Stimulated activated CD4-positive, alpha-beta T cell treated with anti-CD3 and anti-CD28 coated beads, Interleukin-1b, Interleukin-23, amount 100 ng/mL, for 4 hours (primary cell): ENCODE results near the gene RPTOR.

Experiments
- DNase-seq, 2 donors: peaks; one replicate each; pipeline ENCODE4 v3.0.0-alpha.2; 2020; ENCODE audit warnings: low read depth in 2 of 2

RPTOR gene

DNA sequence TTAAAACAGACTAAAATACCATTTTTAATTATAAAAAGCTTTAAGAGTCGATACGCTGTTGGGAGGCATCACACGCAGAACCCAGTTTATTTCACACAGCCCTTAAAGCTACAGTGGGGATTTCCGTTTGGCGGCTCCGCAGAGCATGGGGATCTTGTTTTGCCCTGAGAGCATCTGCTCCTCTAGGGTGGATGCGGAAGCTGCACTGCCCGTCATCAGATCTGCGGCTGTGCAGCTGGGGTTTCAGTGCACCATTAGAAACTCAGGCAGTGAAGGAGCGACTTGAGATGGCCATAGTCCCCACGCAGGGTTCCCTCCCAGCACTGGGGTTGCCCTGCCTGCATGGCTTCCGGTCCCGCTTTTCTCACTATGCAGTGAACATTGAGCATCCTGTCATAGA is 384.8 kb downstream of the RPTOR start:
- no peak for DNase-seq

DNA sequence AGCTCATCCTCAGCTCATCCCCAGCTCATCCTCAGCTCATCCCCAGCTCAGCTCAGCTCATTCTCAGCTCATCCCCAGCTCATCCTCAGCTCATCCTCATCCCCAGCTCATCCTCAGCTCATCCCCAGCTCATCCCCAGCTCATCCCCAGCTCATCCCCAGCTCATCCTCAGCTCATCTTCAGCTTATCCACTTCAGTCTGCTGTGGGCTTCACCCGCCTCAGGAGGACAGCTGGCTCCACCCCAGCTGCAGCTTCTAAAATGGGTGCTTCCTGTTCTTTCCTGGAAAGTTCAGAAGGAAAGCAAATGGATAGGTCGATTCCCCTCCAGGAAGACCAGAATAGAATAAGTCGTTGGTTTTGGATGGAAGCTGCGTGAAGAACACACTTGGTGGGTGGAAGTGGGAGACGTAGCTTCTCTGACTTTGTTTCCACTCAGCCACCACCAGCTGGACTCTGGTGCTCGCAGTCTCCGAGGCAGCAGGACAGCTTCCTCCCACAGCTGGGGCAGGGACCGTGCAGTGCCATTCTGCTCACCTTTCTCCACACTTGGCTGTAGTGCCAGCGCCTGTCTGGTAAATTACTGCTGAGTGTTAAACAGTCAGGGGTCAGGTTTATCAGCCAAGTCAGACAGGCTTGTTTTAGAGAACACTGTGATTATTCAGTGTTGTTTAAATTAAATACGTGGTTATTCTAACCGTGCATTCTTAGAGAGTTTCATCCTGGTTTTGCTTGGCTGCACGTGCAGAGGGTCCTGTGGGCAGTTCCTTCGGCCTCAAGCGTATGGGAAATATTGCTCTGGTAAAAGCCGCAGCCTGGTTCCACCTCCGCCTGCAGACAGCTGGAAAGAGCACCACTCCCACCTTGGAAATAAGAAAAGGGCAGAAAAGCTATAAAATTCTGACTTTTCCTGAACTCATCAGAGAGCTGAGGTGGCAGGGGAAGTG is 386.0 kb downstream of the RPTOR start:
- no peak for DNase-seq

DNA sequence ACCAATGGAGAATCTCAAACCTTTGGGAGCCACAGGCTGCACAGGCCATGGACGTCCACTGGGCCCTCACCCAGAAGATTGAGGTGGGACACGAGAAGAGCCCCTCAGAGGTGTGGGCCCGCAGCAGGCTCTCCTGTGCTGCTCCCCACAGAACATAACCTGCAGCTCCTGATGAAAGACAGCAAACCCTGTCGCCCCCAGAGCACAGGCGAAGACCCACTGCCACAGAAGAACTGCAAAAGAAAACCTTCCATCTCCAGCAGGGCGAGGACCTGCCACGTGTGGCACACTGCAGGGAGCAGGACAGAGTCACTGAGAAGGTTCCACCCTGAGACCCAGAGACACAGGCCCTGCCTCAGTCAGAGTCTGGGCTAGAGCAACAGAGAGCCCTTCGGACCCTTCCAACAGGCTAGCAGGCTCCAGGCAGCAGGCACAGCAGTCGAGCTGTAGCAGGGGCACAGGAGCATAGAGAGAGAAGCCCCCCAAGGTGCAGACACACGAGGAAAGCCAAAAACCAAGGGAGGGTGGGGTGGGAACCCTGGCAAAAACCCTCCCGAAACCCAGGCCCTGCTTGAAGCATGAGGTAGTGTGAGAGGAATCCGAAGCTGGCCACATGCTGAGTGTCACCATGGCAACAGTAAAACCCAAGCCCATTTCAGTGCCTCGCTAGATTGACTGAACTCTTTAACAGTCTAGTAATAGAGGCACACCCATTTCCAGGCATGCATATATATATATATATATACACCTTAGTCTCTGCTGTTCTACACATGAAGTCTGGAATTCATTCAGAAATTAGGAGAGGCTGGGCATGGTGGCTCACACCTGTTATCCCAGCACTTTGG is 387.0 kb downstream of the RPTOR start:
- no peak for DNase-seq

DNA sequence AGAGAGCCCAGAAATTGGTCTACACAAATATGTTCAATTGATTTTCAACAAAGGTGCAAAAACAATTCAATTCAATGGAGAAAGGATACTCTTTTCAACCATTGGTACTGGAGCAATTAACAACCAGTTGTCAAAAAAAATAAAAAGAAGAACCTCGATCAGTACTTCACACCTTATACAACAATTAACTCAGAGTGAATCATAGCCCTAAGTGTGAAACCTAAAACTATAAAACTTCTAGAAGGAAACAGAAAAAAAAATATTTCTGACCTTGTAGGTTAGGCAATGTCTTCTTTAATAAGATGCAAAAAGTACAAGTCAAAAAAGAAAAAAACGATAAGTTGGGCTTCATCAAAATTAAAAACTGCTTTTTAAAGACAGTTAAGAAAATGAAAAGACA is 390.9 kb downstream of the RPTOR start:
- DNase-seq = no peak

DNA sequence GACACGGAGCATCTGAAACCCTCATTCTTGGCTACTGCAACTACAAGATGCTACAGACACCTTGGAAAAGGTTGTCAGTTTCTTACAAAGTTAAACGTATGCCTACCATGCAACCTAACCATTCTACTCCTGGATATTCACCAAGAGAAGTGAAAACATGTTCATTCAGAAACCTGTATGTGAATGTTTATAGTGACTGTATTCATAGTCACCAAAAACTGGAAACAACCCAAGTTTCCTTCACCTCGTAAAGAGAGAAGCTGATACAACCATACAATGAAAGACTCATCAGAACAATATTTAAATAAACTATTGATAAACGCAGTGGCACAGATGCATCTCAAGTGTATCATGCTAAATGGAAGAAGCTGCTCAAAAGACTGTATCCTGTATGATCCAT is 391.6 kb downstream of the RPTOR start:
- no peak for DNase-seq

DNA sequence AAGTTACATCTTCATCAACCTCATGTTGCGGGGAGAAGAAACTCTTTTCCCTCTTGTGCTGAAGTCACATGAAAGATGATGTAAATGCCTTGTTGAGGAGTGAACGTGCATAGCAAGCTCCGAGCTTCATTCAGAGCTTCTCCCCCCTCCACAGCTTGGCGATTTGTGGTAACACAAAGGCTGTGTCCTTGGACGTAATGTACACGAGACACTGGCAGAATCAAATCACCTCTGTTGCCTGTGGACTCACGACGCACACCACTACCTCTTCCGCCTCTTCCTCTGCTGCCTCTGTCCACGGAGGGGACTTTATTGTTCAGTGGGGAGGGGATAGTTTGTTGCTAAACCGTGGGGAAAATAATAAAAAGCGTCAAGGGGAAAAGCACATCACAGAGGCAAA is 392.1 kb downstream of the RPTOR start:
- DNase-seq = no peak

DNA sequence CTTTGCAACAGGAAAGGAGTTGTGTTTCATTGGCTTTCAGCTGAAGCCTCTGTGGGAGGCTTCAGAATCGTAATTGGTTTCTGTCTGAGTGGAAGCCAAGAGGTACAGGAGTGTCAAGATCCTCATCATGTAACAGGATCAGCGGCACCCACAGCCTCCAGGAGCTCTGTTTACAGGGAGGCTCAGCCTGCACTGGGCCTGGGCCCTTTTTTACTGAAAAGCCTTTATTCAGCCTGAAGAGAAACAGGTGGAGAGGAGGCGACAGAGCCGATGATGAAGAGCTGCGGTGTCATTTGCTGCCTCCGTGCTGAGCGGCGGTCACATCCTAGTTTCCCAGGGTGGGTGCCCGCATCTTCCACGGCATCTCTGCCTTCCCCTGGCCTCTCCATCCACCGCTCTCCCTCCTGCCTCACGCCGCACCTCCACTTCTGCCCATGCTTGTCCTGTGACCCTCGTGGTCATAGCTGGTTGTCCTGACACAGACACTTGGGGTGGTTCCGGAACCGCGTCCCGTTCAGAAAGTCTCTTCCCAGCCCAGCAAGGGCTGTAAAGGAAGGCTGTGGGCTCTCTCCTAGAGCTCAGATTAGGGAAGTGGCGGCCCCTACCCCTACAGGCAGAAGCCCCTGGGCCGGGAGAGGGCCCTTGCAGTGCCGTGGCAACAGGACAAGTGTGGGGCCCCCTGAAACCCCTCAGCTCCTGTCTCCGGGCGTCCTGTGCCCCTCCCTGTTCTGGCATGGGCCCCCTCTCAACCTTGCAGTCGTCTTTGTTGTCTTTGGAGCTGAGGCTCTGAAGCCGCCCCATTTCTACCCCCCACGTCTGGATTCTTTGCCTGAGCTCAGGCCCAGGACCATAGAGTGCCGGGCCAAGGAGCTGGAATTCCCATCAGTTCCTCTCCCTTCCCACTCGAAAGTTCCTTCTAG is 393.1 kb downstream of the RPTOR start:
- no peak for DNase-seq

DNA sequence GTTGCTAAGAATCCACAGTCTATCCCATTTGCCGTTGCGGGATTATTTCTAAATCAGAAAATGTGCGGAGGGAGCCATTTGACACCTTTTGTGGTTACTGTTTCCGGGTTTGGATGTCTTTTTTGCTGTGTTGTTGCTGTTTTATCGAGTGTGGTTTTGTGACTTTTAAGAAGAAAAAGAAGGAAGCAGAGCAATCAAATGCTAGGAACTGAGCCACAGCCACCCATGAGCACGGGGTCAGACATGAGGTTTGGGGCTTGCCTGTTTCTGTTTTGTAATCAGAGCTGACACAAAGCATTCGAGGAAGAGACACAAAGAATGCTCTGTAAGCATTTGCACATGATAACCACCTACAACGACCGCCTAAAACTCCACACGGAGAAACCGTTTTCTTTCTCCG is 393.9 kb downstream of the RPTOR start:
- no peak for DNase-seq

DNA sequence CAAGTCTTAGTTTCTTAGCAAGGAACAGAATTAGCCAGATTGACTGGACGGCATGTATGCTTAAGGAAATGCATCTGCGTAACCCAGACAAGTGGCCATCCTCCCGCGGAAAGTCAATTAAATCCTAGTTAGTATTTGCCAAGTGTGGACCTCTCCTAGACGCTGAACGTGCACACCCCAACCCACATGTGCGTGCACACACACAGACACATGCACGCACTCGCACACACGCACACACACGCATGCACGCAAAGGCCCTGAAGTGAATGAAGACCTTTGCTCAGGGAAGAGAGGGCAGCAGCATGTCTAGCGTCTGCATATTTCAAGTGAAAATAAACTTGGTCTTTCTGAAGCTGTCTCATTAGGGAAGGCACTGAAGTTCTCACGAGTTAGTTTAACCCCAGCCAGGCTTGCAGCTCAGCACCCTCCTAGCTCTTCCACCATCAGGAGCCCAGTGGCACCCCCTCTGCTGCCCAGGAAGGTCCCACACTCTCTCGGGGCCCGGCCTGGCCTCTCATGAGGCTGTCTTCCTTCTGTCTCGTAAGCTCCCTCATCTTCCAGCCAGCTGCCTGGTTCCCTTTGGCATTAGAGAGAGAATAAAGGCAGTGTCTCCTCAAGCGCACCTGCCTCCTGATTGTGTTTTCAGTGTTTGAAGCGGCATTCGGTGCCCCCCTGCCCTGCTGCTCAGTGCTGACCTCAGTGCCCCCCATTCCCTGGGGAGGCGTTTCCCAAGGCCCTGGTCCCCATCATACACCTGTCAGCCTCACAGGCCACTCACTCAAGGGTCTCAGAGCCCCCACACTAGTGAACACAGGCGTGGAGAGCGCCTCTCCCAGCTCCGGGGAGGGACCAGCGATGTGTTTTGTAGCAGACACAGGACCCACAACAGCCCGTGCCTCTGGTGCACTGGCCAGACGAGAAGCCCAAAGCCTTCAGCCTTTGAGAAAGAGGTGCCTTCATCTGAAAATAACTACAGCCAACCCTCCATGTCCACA is 394.8 kb downstream of the RPTOR start:
- no peak for DNase-seq

DNA sequence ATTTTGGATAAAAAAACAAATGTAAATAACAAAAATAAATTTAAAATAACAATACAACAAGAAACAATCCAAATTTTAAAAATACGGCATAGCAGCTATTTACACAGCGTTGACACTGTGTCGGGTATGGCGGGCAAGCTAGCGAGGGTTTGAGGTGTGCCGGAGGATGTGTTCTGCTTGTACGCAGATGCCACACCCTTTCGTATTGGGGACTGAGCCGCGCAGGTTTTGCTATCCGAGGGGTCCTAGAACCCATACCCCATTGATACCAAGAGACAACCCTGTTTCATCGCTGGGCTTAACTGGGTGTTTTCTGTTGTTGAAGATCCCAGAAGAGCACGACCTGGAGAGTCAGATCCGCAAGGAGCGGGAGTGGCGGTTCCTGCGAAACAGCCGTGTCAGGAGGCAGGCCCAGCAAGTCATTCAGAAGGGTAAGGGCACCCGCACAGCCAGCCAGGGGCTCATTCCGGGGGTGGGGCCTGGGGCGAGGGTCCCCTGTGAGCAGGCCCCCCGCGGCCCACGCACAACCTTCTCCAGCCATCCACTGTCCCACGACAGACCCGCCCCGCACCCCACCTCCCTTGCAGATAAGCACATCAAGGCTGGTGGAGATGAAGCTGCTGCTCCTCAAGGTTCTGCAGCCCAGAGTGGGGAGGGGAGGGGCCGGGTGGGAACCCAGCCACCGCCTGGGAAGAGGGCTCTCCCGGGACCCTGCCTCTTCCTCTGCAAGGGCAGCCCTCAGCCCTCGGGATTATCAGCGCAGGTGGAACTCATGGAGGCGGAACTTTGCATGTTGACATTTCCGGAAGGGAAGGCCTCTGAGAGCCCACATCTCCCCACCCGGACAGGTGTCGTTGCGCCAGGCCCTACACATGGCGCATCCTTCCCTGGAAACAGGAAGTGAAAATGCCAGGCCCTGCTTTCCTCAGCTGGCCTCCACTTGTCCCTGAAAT is 395.8 kb downstream of the RPTOR start:
- no peak for DNase-seq

DNA sequence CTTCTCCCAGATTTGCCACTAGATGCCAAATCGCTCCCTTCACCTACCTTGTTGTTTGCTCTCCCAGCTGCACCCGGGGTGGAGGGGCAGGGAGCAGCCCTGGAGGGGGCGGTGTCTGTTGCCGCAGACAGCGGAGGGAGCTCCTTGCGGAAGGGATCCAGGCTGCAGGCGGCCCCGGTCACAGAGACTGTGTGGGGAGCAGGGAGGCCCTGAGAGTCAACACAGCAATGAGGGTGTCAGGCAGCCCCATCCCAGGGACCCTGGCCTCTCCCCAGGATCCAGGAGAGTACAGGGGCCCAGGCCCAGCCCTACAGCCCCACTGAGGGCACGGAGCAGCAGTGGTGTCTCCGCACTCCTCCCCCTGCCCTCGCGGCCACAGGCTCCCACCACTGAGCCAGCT is 396.5 kb downstream of the RPTOR start:
- DNase-seq = no peak

DNA sequence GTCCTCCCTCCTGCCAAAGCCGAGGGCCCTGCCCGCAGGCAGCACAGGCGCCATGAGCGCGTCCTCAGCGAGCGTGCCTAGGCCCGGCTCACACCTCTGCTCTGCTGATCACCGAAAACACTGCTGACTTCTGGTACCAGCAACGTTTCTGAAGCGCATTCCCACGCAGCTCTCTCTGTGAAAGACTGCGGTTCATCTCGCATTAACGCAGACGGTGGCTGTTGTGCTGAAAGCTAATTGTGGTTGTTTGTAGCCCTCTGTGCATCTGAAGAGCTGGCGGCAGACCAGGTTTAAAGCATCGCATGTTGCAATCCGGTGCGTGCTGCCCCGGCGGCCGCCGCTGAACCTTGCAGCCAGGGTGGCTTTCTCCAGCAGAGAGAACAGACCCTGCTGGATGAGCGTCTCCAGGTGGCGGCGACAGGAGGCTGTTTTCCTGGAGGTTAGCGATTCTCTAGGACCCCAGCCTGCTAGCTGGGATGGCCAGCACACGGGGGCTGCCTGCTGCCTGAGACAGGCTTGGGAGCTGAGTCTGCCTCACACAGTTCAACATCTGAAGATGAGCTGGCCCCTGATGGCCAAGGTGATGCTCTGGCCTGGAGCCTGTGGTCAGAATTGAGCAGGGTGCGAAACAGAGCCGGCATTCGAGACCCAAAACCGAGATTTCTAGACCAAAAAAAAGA is 397.2 kb downstream of the RPTOR start:
- DNase-seq = no peak

DNA sequence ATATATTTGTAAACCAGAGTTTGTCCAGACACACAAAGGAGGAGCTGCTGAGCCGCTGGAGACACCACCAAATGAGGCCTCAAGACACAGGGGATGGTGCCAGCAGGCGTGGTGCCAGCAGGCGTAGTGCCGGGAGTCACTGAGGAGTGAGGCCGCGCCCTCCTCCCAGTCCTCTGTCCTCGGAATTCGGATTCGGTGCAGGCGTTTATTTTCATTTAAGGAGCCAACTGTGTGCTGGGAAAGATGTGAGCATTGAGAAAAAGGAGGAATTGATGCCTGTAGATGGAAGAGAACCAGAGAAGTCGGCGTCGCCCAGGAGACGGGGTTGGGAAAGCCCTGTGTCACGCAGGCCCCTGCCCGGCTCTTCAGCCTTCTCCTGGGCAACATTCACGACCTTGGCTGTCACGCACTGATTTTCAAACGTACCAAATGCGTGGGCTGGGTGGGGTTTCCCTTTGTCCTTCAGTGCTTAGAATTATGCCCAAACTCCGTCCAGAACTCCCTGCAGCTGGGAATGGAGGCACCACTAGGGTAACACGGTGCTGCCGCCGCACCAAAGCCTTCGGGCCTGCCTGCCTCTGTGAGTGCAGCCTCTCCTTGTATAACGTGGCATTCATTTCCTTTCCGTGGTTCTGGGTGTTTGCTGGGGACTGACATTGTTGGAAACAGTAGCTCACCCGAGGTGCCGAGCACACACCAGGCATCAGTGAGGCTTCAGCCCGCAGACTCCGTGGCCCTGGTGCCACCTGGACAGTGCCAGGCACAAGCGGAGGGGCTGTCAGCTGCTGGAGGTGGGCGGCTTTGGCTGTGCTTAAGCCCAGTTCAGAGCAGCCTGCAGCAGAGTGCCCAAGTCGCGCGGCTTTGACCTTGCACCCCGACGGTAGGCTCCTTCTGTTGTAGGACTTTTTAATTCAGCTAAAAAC is 398.0 kb downstream of the RPTOR start:
- DNase-seq = no peak

DNA sequence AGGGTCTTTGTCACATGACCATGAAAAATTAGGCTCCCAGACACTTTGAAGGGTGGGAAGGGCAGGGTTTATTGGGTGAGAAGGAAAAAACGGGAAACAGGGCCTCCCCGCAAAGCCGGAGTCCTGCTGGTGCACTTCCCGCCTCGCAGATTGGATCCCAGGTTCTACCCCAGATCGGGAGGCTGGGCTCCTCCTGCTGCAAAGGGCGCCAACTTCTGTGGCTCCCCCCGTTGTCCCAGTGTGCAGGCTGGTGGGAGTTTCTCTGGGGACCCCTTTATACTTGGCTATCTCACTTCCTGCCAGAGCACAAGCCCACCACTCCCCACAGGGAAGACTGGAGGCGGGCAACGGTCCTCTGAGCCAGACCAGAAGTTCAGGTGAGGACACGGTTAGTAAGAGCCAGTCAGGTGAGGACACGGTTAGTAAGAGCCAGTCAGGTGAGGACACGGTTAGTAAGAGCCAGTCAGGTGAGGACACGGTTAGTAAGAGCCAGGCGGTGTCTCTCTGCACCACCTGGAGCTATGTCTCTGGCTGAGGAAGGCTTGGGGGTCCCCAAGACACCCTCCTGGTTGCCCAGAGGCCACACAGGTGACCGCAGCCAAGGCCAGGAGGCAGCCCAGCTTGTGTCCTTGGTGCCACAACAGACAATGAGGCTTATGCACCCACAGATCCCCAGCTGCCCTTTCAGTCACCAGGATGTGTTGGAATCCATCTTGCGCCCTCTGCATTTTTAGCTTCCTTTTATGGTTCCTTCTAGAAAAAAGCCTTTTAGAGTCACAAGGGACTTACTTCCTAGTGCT is 398.9 kb downstream of the RPTOR start:
- no peak for DNase-seq

DNA sequence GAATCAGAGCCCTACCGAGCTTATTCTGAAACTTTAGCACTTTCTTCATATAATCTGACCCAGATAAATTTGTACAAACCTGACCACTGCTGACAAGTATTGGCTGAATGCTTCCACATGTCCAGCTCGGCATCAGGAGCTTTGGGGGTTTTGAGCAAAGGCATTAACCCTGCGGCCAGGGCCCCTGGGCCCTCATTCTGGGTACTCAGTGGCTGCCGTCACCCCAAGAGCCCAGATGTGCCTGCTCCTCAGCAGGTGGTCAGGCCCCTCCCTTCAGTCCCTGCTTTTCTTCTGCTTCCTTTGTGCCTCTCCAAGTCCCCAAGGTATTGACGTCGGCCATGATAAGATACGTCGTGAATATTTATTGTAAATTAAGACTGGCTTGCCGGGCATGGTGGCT is 399.7 kb downstream of the RPTOR start:
- DNase-seq = no peak

DNA sequence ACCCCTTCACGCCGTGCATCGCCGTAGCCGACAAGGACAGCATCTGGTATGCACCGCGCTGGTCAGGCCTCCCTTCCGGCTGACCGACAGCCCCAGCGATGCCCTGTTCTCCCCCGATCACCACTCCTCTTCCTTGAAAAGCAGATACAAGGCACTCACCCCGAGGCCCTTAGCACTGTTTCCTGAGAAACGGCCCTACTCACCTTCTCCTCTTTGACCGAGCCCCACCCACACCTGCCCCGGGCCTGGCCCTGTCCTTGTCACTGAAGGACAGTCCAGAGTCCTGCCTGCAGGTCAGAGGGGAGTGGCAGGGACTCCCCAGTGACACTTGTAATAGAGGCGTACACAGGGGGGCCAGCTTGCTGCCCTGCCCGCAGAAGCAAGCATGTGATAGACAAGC is 401.1 kb downstream of the RPTOR start:
- no peak for DNase-seq

DNA sequence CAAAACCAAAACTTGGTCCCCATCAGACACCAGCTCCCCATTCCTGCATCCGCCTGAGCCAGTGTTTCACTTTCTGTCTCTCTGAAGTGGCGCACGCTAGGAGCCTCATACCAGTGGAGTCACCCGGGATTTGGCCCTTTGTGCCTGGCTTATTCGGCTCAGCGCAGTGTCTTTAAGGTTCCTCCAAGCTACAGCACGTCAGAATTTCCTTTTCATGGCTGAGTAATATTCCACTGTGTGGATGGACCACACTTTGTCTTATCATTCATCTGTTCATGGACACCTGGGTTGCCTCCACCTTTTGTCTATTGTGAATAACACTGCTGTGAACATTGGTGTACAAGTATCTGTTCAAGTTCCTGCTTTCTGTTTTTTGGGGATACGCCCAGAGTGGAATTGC is 401.8 kb downstream of the RPTOR start:
- DNase-seq = no peak
